NCI-H2029 (cell line): ENCODE measurements around the gene MRNIP.

ENCODE experiments used
- DNase-seq: peaks from one replicate; lab custom pipeline; 2025; lab: John Stamatoyannopoulos, UW

The MRNIP gene

GRCh38 chr5:179858586-179859427, at the start of gene MRNIP:
MRNIP (minus strand) TSS chr5:179858817; CDS start chr5:179858796, 21 bp downstream.
- peak; percentile 91 for DNase-seq

GRCh38 chr5:179907556-179908324, 49.1 kb upstream of the MRNIP start, which contains the start of gene TBC1D9B:
TBC1D9B (minus strand) TSS chr5:179907897; CDS start chr5:179907821, 76 bp downstream.
- DNase-seq, result peak; percentile 39

- no peak for DNase-seq
Measured at GRCh38 chr5:179906795-179907555, 48.4 kb upstream of the MRNIP start.

- no peak for DNase-seq
Measured at GRCh38 chr5:179906294-179906794, 47.7 kb upstream of the MRNIP start.

- no peak for DNase-seq
Measured at GRCh38 chr5:179905161-179905560, 46.5 kb upstream of the MRNIP start.

- DNase-seq, result no peak
Measured at GRCh38 chr5:179904463-179905160, 46.0 kb upstream of the MRNIP start.

GRCh38 chr5:179902763-179903158, 44.1 kb upstream of the MRNIP start:
- no peak for DNase-seq

GRCh38 chr5:179901915-179902762, 43.5 kb upstream of the MRNIP start:
- no peak for DNase-seq

GRCh38 chr5:179901462-179901861, 42.8 kb upstream of the MRNIP start:
- no peak for DNase-seq

- no peak for DNase-seq
Measured at GRCh38 chr5:179900711-179901110, 42.1 kb upstream of the MRNIP start.

GRCh38 chr5:179900206-179900605, 41.6 kb upstream of the MRNIP start:
- no peak for DNase-seq

GRCh38 chr5:179895861-179896260, 37.2 kb upstream of the MRNIP start:
- peak; percentile 15 for DNase-seq

GRCh38 chr5:179893958-179894895, 35.6 kb upstream of the MRNIP start:
- no peak for DNase-seq

- no peak for DNase-seq
Measured at GRCh38 chr5:179893076-179893957, 34.7 kb upstream of the MRNIP start.

- no peak for DNase-seq
Measured at GRCh38 chr5:179892255-179892654, 33.6 kb upstream of the MRNIP start.

GRCh38 chr5:179890751-179891682, 32.4 kb upstream of the MRNIP start:
- no peak for DNase-seq

- no peak for DNase-seq
Measured at GRCh38 chr5:179889885-179890284, 31.3 kb upstream of the MRNIP start.
